Loucy (cell line): ENCODE measurements around the gene CHKB.

Experiments used
- H2AFZ ChIP-seq: fragments of 200-600 bp; sonication (generic); 2 replicates; pipeline ENCODE4 v1.6.0; 2016; ENCODE audit warnings: antibody characterized with exemption, mild to moderate bottlenecking, low read length, moderate library complexity
- H3F3A ChIP-seq: fragments of 200-600 bp; 2 replicates; pipeline ENCODE4 v1.6.0; 2016; ENCODE audit warnings: antibody characterized with exemption, low read depth, mild to moderate bottlenecking
- H3K27me3 ChIP-seq: fragments of 200-600 bp; sonication (generic); 2 replicates; pipeline ENCODE4 v1.6.1; 2014; ENCODE audit warnings: low read length, mild to moderate bottlenecking; ENCODE audit not compliant: insufficient read depth, poor library complexity, severe bottlenecking
- H3K36me3 ChIP-seq: fragments of 200-600 bp; sonication (generic); 2 replicates; pipeline ENCODE4 v1.6.1; 2016; ENCODE audit warnings: low read length; ENCODE audit not compliant: insufficient read depth
- H3K4me1 ChIP-seq: fragments of 200-600 bp; sonication (generic); 2 replicates; pipeline ENCODE4 v1.5.1; 2014; ENCODE audit warnings: low read length, mild to moderate bottlenecking; ENCODE audit not compliant: insufficient read depth, poor library complexity, severe bottlenecking
- H3K4me2 ChIP-seq: fragments of 200-600 bp; sonication (generic); 2 replicates; pipeline ENCODE4 v1.6.0; 2014; ENCODE audit warnings: antibody characterized with exemption, low read length, low read depth, mild to moderate bottlenecking; ENCODE audit not compliant: poor library complexity, severe bottlenecking
- H3K4me3 ChIP-seq: fragments of 200-600 bp; sonication (generic); 2 replicates; pipeline ENCODE4 v1.5.1; 2014; ENCODE audit warnings: low read length, mild to moderate bottlenecking, mixed read lengths; ENCODE audit not compliant: poor library complexity, severe bottlenecking
- H3K79me2 ChIP-seq: fragments of 200-600 bp; sonication (generic); 2 replicates; pipeline ENCODE4 v1.6.1; 2014; ENCODE audit warnings: low read length; ENCODE audit not compliant: insufficient read depth
- H3K9ac ChIP-seq: fragments of 200-600 bp; sonication (generic); 2 replicates; pipeline ENCODE4 v1.6.0; 2014; ENCODE audit warnings: mild to moderate bottlenecking, low read depth, low read length, moderate library complexity; ENCODE audit not compliant: poor library complexity, severe bottlenecking
- H3K9me2 ChIP-seq: fragments of 200-600 bp; sonication (generic); replicated peaks from 2 replicates; pipeline ENCODE4 v1.6.1; 2016; ENCODE audit warnings: low read depth, low read length, mixed read lengths
- H3K9me3 ChIP-seq: fragments of 200-600 bp; sonication (generic); 2 replicates; pipeline ENCODE4 v1.6.1; 2014; ENCODE audit warnings: mild to moderate bottlenecking, antibody characterized with exemption, low read length, low read depth; ENCODE audit not compliant: insufficient read depth
- H4K20me1 ChIP-seq: fragments of 200-600 bp; sonication (generic); 2 replicates; pipeline ENCODE4 v1.6.0; 2014; ENCODE audit warnings: antibody characterized with exemption, low read length, mild to moderate bottlenecking; ENCODE audit not compliant: insufficient read depth, poor library complexity, severe bottlenecking
- EZH2phosphoT487 ChIP-seq: fragments of 200-600 bp; IDR thresholded peaks from 2 replicates; pipeline ENCODE4 v1.6.1; 2018; ENCODE audit warnings: antibody characterized with exemption, mild to moderate bottlenecking, moderate library complexity, borderline replicate concordance
- TF ChIP-seq, protein P1 (sequence below): fragments of 200-600 bp; sonication (generic); conservative IDR thresholded peaks from 2 replicates; pipeline ENCODE4 v1.5.1; 2014; ENCODE audit warnings: mild to moderate bottlenecking, antibody characterized with exemption, low read length

CHKB gene

GRCh38 chr22:50540381-50540780, 42.3 kb downstream of the CHKB start:
- Histone ChIP-seq H3K36me3 (no peaks in the 10 kb centered on the region), H2AFZ (no peak overlapping the region), H3K9me2 (no peaks in the 10 kb centered on the region), H3K4me3 (no peak overlapping the region), H3F3A (no peaks in the 10 kb centered on the region), H3K27me3 (no peaks in the 10 kb centered on the region), H4K20me1 (no peaks in the 10 kb centered on the region), H3K79me2 (no peaks in the 10 kb centered on the region), H3K4me2 (no peak overlapping the region), H3K9me3 (no peaks in the 10 kb centered on the region), H3K9ac (no peak overlapping the region), H3K4me1 (peaks cover 10% of the 10 kb centered on the region)
- TF ChIP-seq, protein P1, sequence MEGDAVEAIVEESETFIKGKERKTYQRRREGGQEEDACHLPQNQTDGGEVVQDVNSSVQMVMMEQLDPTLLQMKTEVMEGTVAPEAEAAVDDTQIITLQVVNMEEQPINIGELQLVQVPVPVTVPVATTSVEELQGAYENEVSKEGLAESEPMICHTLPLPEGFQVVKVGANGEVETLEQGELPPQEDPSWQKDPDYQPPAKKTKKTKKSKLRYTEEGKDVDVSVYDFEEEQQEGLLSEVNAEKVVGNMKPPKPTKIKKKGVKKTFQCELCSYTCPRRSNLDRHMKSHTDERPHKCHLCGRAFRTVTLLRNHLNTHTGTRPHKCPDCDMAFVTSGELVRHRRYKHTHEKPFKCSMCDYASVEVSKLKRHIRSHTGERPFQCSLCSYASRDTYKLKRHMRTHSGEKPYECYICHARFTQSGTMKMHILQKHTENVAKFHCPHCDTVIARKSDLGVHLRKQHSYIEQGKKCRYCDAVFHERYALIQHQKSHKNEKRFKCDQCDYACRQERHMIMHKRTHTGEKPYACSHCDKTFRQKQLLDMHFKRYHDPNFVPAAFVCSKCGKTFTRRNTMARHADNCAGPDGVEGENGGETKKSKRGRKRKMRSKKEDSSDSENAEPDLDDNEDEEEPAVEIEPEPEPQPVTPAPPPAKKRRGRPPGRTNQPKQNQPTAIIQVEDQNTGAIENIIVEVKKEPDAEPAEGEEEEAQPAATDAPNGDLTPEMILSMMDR, result no peak
- no peak for TF ChIP-seq EZH2phosphoT487

- H3K4me1 ChIP-seq, result peaks cover 3% of the 10 kb centered on the region
- TF ChIP-seq, protein P1, result no peak
- no peak for TF ChIP-seq EZH2phosphoT487
- H3K4me2 ChIP-seq, result no peak overlapping the region
- H4K20me1 ChIP-seq, result no peaks in the 10 kb centered on the region
- H3K9me3 ChIP-seq, result no peaks in the 10 kb centered on the region
- no peak overlapping the region for H3K9ac ChIP-seq
- no peak overlapping the region for H2AFZ ChIP-seq
- H3K9me2 ChIP-seq, result no peaks in the 10 kb centered on the region
- no peaks in the 10 kb centered on the region for H3F3A ChIP-seq
- no peaks in the 10 kb centered on the region for H3K79me2 ChIP-seq
- H3K36me3 ChIP-seq, result no peaks in the 10 kb centered on the region
- no peaks in the 10 kb centered on the region for H3K27me3 ChIP-seq
- H3K4me3 ChIP-seq, result no peak overlapping the region
Measured at GRCh38 chr22:50537765-50538164, 44.9 kb downstream of the CHKB start.

DNA sequence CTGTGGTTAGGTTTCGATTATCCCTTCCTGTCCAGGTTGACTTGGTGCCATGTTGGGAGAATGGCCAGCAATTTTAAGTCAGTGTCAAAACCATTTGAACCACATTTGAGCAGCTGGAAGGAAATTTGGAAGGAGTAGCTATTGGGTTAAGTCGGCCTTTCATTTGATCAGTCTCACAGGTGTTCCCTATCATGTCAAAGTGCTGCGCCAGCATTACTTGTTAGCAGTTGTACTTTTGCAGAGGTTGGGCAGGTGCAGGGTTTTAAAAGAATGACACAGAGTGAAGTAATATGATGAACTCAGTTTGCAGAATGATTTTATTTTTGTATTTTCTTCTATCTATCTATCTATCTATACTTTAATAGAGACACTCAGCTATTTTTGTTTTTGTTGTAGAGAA, 46.4 kb downstream of the CHKB start:
- Histone ChIP-seq H3K9me2 (no peaks in the 10 kb centered on the region), H3K9me3 (no peaks in the 10 kb centered on the region), H3K27me3 (no peaks in the 10 kb centered on the region), H3F3A (no peaks in the 10 kb centered on the region), H3K4me1 (peaks cover 3% of the 10 kb centered on the region), H4K20me1 (no peaks in the 10 kb centered on the region), H3K9ac (no peak overlapping the region), H3K36me3 (no peaks in the 10 kb centered on the region), H2AFZ (no peak overlapping the region), H3K4me3 (no peak overlapping the region), H3K79me2 (no peaks in the 10 kb centered on the region), H3K4me2 (no peak overlapping the region)
- TF ChIP-seq, protein P1, result no peak
- no peak for TF ChIP-seq EZH2phosphoT487
